Measurements from ENCODE around the gene NR6A1. TPM values are rescaled to one million over a fixed set of nuclear protein-coding genes. Genes with fewer than 3 reads are reported as not detected.

NR6A1 gene
- total RNA-seq, 2 experiments from 2014 or later = not detected

GRCh38 chr9:124747065-124747464 lies 24.0 kb downstream of the NR6A1 start:
- no peaks in the 10 kb centered on the region for H3K9me3 ChIP-seq (ENCODE audit: control insufficient read depth in 1 of 2, insufficient read depth in 1 of 2, low read length in 2 of 2)
- DNase-seq = no peak
- intact Hi-C loops (cut with DNase I, micrococcal nuclease) = no loop called here
- peaks cover 31% of the 10 kb centered on the region for H3K27me3 Mint-ChIP-seq
- POLR2A ChIA-PET = no interaction called here
- no peaks in the 10 kb centered on the region for H3K4me1 ChIP-seq (ENCODE audit: insufficient read depth, low read length)
- H3K27me3 ChIP-seq (ENCODE audit: control insufficient read depth in 1 of 2, insufficient read depth in 2 of 2, low read length in 2 of 2) = peaks cover 3 to 4% of the 10 kb centered on the region in 2 experiments
- H3K36me3 Mint-ChIP-seq (ENCODE audit: low read depth) = no peaks in the 10 kb centered on the region
- CTCF ChIA-PET = interaction anchor here (0.7 kb wide), 1 partner anchor 275 kb away, joined by 3 read pairs; no protein-coding TSS in a partner anchor
- H3K27ac Mint-ChIP-seq = no peak overlapping the region
- no peaks in the 10 kb centered on the region for H3K4me1 Mint-ChIP-seq (ENCODE audit: low read depth)
- no peaks in the 10 kb centered on the region for H3K9me3 Mint-ChIP-seq
- H3K4me3 Mint-ChIP-seq = no peak overlapping the region
- no peak for ATAC-seq (ENCODE audit: poor library complexity)
- TF ChIP-seq, protein P1, sequence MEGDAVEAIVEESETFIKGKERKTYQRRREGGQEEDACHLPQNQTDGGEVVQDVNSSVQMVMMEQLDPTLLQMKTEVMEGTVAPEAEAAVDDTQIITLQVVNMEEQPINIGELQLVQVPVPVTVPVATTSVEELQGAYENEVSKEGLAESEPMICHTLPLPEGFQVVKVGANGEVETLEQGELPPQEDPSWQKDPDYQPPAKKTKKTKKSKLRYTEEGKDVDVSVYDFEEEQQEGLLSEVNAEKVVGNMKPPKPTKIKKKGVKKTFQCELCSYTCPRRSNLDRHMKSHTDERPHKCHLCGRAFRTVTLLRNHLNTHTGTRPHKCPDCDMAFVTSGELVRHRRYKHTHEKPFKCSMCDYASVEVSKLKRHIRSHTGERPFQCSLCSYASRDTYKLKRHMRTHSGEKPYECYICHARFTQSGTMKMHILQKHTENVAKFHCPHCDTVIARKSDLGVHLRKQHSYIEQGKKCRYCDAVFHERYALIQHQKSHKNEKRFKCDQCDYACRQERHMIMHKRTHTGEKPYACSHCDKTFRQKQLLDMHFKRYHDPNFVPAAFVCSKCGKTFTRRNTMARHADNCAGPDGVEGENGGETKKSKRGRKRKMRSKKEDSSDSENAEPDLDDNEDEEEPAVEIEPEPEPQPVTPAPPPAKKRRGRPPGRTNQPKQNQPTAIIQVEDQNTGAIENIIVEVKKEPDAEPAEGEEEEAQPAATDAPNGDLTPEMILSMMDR (IDR thresholded peaks at IDR 0.05) = no peak
- H3K27ac ChIP-seq (ENCODE audit: low read depth in 1 of 2, low read length in 2 of 2) = no peak overlapping the region
- H3K4me3 ChIP-seq (ENCODE audit: low read length) = no peak overlapping the region
- no peaks in the 10 kb centered on the region for H3K36me3 ChIP-seq (ENCODE audit: insufficient read depth, low read length)

DNA sequence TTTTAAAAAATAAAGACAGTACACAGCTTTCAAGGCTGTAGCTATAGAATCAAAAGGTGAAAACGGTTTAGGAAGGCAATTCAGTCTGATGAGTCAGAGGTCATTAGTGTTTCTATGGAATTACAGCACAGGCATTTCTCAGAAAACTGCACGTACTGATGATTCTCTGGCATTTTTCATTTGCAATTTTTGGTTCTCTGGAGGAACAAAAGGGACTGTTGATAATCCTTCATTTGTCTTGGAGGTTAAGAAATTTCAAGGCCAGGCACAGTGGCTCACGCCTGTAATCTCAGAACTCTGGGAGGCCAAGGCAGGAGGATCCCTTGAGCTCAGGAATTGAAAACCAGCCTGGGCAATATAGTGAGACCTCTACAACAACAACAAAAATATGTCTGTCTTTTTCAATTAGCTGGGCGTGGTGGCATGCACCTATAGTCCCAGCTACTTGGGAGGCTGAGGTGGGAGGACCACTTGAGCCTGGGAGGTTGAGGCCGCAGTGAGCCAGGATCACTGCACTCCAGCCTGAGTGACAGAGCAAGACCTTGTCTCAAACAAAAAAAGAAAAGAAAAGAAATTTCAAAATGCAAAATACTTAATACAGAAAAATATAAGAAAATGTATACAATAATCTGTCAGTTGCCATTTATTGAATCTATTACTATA lies 27.3 kb downstream of the NR6A1 start:
- H3K27me3 Mint-ChIP-seq = peaks cover 18% of the 10 kb centered on the region
- no peak overlapping the region for H3K4me3 ChIP-seq (ENCODE audit: low read length)
- ATAC-seq (ENCODE audit: poor library complexity) (no peak), DNase-seq (no peak)
- H3K36me3 ChIP-seq (ENCODE audit: insufficient read depth, low read length) = no peaks in the 10 kb centered on the region
- no peak overlapping the region for H3K4me3 Mint-ChIP-seq
- H3K4me1 ChIP-seq (ENCODE audit: insufficient read depth, low read length) = no peaks in the 10 kb centered on the region
- H3K9me3 Mint-ChIP-seq = no peaks in the 10 kb centered on the region
- TF ChIP-seq, protein P1 (IDR thresholded peaks at IDR 0.05) = no peak
- H3K27ac ChIP-seq (ENCODE audit: low read depth in 1 of 2, low read length in 2 of 2) = no peak overlapping the region
- no peaks in the 10 kb centered on the region for H3K36me3 Mint-ChIP-seq (ENCODE audit: low read depth)
- ChIA-PET POLR2A (no interaction called here), CTCF (interaction anchor here (1.1 to 1.7 kb wide), 3 partner anchors 9 to 109 kb away, joined by 3 to 5 read pairs (median 3); partner anchors contain the start of gene WDR38)
- H3K27me3 ChIP-seq (ENCODE audit: control insufficient read depth in 1 of 2, insufficient read depth in 2 of 2, low read length in 2 of 2) = peaks cover 0 to 4% of the 10 kb centered on the region in 2 experiments
- H3K27ac Mint-ChIP-seq = no peak overlapping the region
- no peaks in the 10 kb centered on the region for H3K4me1 Mint-ChIP-seq (ENCODE audit: low read depth)
- H3K9me3 ChIP-seq (ENCODE audit: control insufficient read depth in 1 of 2, insufficient read depth in 1 of 2, low read length in 2 of 2) = no peaks in the 10 kb centered on the region
- intact Hi-C loops (cut with DNase I, micrococcal nuclease) = no loop called here

DNA sequence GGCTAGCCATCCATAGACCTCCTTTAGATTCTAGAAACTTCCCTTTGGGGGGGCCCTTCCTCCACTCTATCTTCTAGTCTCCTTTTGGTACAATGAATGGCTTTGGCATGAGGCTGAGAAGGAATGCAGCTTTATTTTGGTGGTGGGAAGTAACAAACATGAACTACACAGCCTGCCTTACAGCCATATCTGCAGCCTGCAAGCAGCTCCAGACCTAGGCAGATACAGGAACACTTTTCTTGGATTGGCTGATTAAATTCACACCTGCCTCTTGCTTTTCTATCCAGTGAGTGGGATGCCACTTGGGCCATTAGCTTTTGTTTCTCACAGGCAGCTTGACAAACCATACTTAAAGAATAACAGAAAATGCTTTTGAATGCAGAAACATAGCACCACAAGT lies 28.2 kb downstream of the NR6A1 start:
- Histone ChIP-seq H3K27me3 (ENCODE audit: control insufficient read depth in 1 of 2, insufficient read depth in 2 of 2, low read length in 2 of 2) (peaks cover 0 to 4% of the 10 kb centered on the region in 2 experiments), H3K4me1 (ENCODE audit: insufficient read depth, low read length) (no peaks in the 10 kb centered on the region), H3K4me3 (ENCODE audit: low read length) (no peak overlapping the region), H3K36me3 (ENCODE audit: insufficient read depth, low read length) (no peaks in the 10 kb centered on the region), H3K27ac (ENCODE audit: low read depth in 1 of 2, low read length in 2 of 2) (no peak overlapping the region), H3K9me3 (ENCODE audit: control insufficient read depth in 1 of 2, insufficient read depth in 1 of 2, low read length in 2 of 2) (no peaks in the 10 kb centered on the region)
- Mint-ChIP-seq H3K4me3 (no peak overlapping the region), H3K9me3 (no peaks in the 10 kb centered on the region), H3K27me3 (peaks cover 16% of the 10 kb centered on the region), H3K4me1 (ENCODE audit: low read depth) (no peaks in the 10 kb centered on the region), H3K36me3 (ENCODE audit: low read depth) (no peaks in the 10 kb centered on the region), H3K27ac (no peak overlapping the region)
- ChIA-PET CTCF (interaction anchor here (1.1 to 1.7 kb wide), 3 partner anchors 9 to 110 kb away, joined by 3 to 5 read pairs (median 3); partner anchors contain the start of gene WDR38), POLR2A (interaction anchor here (0.8 kb wide), 1 partner anchor 19 kb away, joined by 3 read pairs; no protein-coding TSS in a partner anchor)
- intact Hi-C loops (cut with DNase I, micrococcal nuclease) = no loop called here
- no peak for DNase-seq
- no peak for ATAC-seq (ENCODE audit: poor library complexity)
- TF ChIP-seq, protein P1 (IDR thresholded peaks at IDR 0.05) = no peak
